NCI-H2171 (cell line): ENCODE data around the gene TFCP2L1.
"Not testable (repeated sequence)": the region's sequence is repeated elsewhere in the genome, so short reads cannot be mapped to it uniquely, and the experiment has no call there.

Experiments
- DNase-seq: peaks from one replicate; lab custom pipeline; 2025; lab: John Stamatoyannopoulos, UW

Gene TFCP2L1

GRCh38 chr2:121242175-121242875, 42.7 kb downstream of the TFCP2L1 start:
- DNase-seq = no peak

GRCh38 chr2:121241466-121241865, 43.5 kb downstream of the TFCP2L1 start:
- DNase-seq = peak; percentile 14

- DNase-seq = no peak
Measured at GRCh38 chr2:121240436-121240835, 44.6 kb downstream of the TFCP2L1 start.

GRCh38 chr2:121239969-121240368, 45.0 kb downstream of the TFCP2L1 start:
- no peak for DNase-seq

GRCh38 chr2:121239471-121239870, 45.5 kb downstream of the TFCP2L1 start:
- no peak for DNase-seq

- no peak for DNase-seq
Measured at GRCh38 chr2:121238828-121239227, 46.2 kb downstream of the TFCP2L1 start.

GRCh38 chr2:121237980-121238665, 46.9 kb downstream of the TFCP2L1 start:
- DNase-seq = no peak

- DNase-seq = no peak
Measured at GRCh38 chr2:121237336-121237979, 47.5 kb downstream of the TFCP2L1 start.

GRCh38 chr2:121236650-121237180, 48.3 kb downstream of the TFCP2L1 start:
- DNase-seq = no peak

- DNase-seq = no peak
Measured at GRCh38 chr2:121236101-121236640, 48.8 kb downstream of the TFCP2L1 start.

- DNase-seq = no peak
Measured at GRCh38 chr2:121235542-121235941, 49.5 kb downstream of the TFCP2L1 start.

GRCh38 chr2:121234791-121235190, 50.2 kb downstream of the TFCP2L1 start:
- no peak for DNase-seq

GRCh38 chr2:121234144-121234543, 50.9 kb downstream of the TFCP2L1 start:
- DNase-seq = no peak

GRCh38 chr2:121233486-121234110, 51.4 kb downstream of the TFCP2L1 start:
- no peak for DNase-seq

GRCh38 chr2:121232626-121233265, 52.3 kb downstream of the TFCP2L1 start:
- no peak for DNase-seq

GRCh38 chr2:121231385-121232000, 53.5 kb downstream of the TFCP2L1 start:
- DNase-seq = no peak

- DNase-seq = no peak
Measured at GRCh38 chr2:121228521-121228920, 56.5 kb downstream of the TFCP2L1 start.

- DNase-seq = peak; percentile 69
Measured at GRCh38 chr2:121227381-121228144, 57.4 kb downstream of the TFCP2L1 start.

- not testable (repeated sequence) for DNase-seq
Measured at GRCh38 chr2:121225681-121226080, 59.3 kb downstream of the TFCP2L1 start.

- DNase-seq = no peak
Measured at GRCh38 chr2:121220995-121221394, 64.0 kb downstream of the TFCP2L1 start.
